HG03060 (cell line): ENCODE data around the gene BRAT1.

ENCODE experiments used
- ATAC-seq: cut with Tn5 transposase; IDR thresholded peaks from one replicate; pipeline ENCODE4 v1.9.1; 2021; ENCODE audit warnings: low read depth, moderate number of reproducible peaks; ENCODE audit not compliant: unreplicated experiment

The BRAT1 gene

GRCh38 chr7:2514473-2515423, 40.6 kb downstream of the BRAT1 start:
- no peak for ATAC-seq

GRCh38 chr7:2513702-2514101, 41.6 kb downstream of the BRAT1 start:
- ATAC-seq: no peak

- ATAC-seq: no peak
These were observed 42.6 kb downstream of the BRAT1 start for GRCh38 chr7:2512713-2513112.

- ATAC-seq: no peak
These were observed 43.1 kb downstream of the BRAT1 start for GRCh38 chr7:2512179-2512661.

- no peak for ATAC-seq
These were observed 43.6 kb downstream of the BRAT1 start for GRCh38 chr7:2511769-2512168.

GRCh38 chr7:2510909-2511768, 44.2 kb downstream of the BRAT1 start:
- ATAC-seq: no peak

- ATAC-seq: no peak
These were observed 45.1 kb downstream of the BRAT1 start for GRCh38 chr7:2510130-2510776.

- ATAC-seq: no peak
These were observed 45.9 kb downstream of the BRAT1 start for GRCh38 chr7:2509298-2509906.

GRCh38 chr7:2508327-2509215, 46.8 kb downstream of the BRAT1 start:
- ATAC-seq: no peak

- no peak for ATAC-seq
These were observed 47.4 kb downstream of the BRAT1 start for GRCh38 chr7:2507917-2508306.

GRCh38 chr7:2507208-2507916, 48.0 kb downstream of the BRAT1 start:
- no peak for ATAC-seq

- ATAC-seq: no peak
These were observed 49.9 kb downstream of the BRAT1 start for GRCh38 chr7:2505401-2505800.

- ATAC-seq: no peak
These were observed 50.4 kb downstream of the BRAT1 start for GRCh38 chr7:2504889-2505375.

GRCh38 chr7:2504128-2504888, 51.0 kb downstream of the BRAT1 start:
- no peak for ATAC-seq

- no peak for ATAC-seq
These were observed 52.0 kb downstream of the BRAT1 start for GRCh38 chr7:2503056-2503941.

GRCh38 chr7:2502647-2502966, 52.7 kb downstream of the BRAT1 start:
- ATAC-seq: no peak
